Natural killer cell (primary cell): ENCODE data around the gene MELK. TPM values are rescaled to one million over a fixed set of nuclear protein-coding genes. Genes with fewer than 3 reads are reported as not detected.

Experiments
- ATAC-seq, 3 donors: fragments of 150-1000 bp in 2 of 3; fragments of 200-7000 bp in 1 of 3; cut with Tn5 transposase; 1 replicate in 1 of 3; 2 replicates in 2 of 3; pipeline ENCODE4 v1.10.0; 2021; ENCODE audit warnings: mild to moderate bottlenecking in 2 of 3, moderate library complexity in 2 of 3
- DNase-seq, 2 donors: peaks; one replicate each; pipeline versions ENCODE4 v3.0.0 to v3.0.0-alpha.2; 2013 to 2021; ENCODE audit warnings: mixed read lengths in 1 of 2
- H3K27ac ChIP-seq: one replicate; pipeline ENCODE4 v1.5.1; 2013; ENCODE audit warnings: mild to moderate bottlenecking, low read length
- H3K27me3 ChIP-seq: one replicate; pipeline ENCODE4 v1.6.1; 2013; ENCODE audit warnings: low read length; ENCODE audit not compliant: control insufficient read depth, insufficient read depth
- H3K36me3 ChIP-seq: one replicate; pipeline ENCODE4 v1.6.1; 2013; ENCODE audit warnings: low read length; ENCODE audit not compliant: control insufficient read depth, insufficient read depth
- H3K4me1 ChIP-seq: one replicate; pipeline ENCODE4 v1.6.1; 2013; ENCODE audit warnings: low read length; ENCODE audit not compliant: control insufficient read depth, insufficient read depth
- H3K4me3 ChIP-seq: one replicate; pipeline ENCODE4 v1.5.1; 2013; ENCODE audit warnings: low read length
- H3K9me3 ChIP-seq: one replicate; pipeline ENCODE4 v1.6.1; 2013; ENCODE audit warnings: low read length; ENCODE audit not compliant: control insufficient read depth, insufficient read depth
- H3K27ac Mint-ChIP-seq, 2 donors: one replicate each; pipeline ENCODE4 v1.8.0; 2022; ENCODE audit warnings: mild to moderate bottlenecking in 2 of 2, mixed read lengths in 2 of 2, moderate library complexity in 1 of 2
- H3K27me3 Mint-ChIP-seq, 2 donors: one replicate each; pipeline ENCODE4 v1.8.0; 2022; ENCODE audit warnings: low read depth in 2 of 2, mixed read lengths in 2 of 2
- H3K36me3 Mint-ChIP-seq: one replicate; pipeline ENCODE4 v1.8.0; 2022; ENCODE audit warnings: mixed read lengths
- H3K4me1 Mint-ChIP-seq, 2 donors: one replicate each; pipeline ENCODE4 v1.8.0; 2022; ENCODE audit warnings: mixed read lengths in 2 of 2
- H3K4me3 Mint-ChIP-seq: one replicate; pipeline ENCODE4 v1.8.0; 2022; ENCODE audit warnings: mild to moderate bottlenecking, moderate library complexity, mixed read lengths
- H3K9me3 Mint-ChIP-seq, 2 donors: one replicate each; pipeline ENCODE4 v1.8.0; 2022; ENCODE audit warnings: mixed read lengths in 2 of 2
- CTCF ChIP-seq: fragments of 200-600 bp; IDR thresholded peaks from one replicate; pipeline ENCODE4 v1.8.0; 2022; ENCODE audit warnings: antibody characterized with exemption
- WGBS: methylation state at CpG from one replicate; pipeline ENCODE4 v1.1.7; 2013; ENCODE audit warnings: missing lambda C conversion rate; ENCODE audit not compliant: insufficient coverage; 5-methylcytosine and 5-hydroxymethylcytosine counted together
- intact Hi-C: fragments of 100-400 bp; cut with micrococcal nuclease; formaldehyde crosslinking; loops from one replicate; pipeline ENCODE4 v1.14.2; 2022
- total RNA-seq, 4 donors: library from RNA; stranded (reverse); fragments of 120-200 nt in 1 of 4; gene quantifications; one replicate each; pipeline versions ENCODE4 v1.2.3 to v1.2.4, GENCODE V29; 2013 to 2022

MELK gene
- total RNA-seq, 3 donors from 2014 or later (not counting 1 experiment from before 2014, with no cell fraction given), result 1.3 to 1.6 (median 1.5) TPM

- TF ChIP-seq CTCF, result no peak
- intact Hi-C loops, result no loop called here
- peak overlapping the region; percentile 75 for H3K4me3 Mint-ChIP-seq
- ATAC-seq, result no peak
- Histone ChIP-seq H3K4me1 (peaks cover 14% of the 10 kb centered on the region), H3K36me3 (no peaks in the 10 kb centered on the region), H3K9me3 (no peaks in the 10 kb centered on the region), H3K27ac (no peak overlapping the region), H3K4me3 (no peak overlapping the region), H3K27me3 (no peaks in the 10 kb centered on the region)
- no peaks in the 10 kb centered on the region for H3K27me3 Mint-ChIP-seq
- no peaks in the 10 kb centered on the region for H3K36me3 Mint-ChIP-seq
- DNase-seq, result no peak
- no peaks in the 10 kb centered on the region for H3K9me3 Mint-ChIP-seq
- whole genome bisulfite sequencing, result no CpG with 5 or more reads among the region's 2 CpGs
- H3K27ac Mint-ChIP-seq, result no peak overlapping the region
- peaks cover 6 to 25% of the 10 kb centered on the region in 2 donors for H3K4me1 Mint-ChIP-seq
Measured at GRCh38 chr9:36575411-36575882, 2.8 kb downstream of the MELK start.

- Histone ChIP-seq H3K27me3 (no peaks in the 10 kb centered on the region), H3K4me3 (no peak overlapping the region), H3K9me3 (no peaks in the 10 kb centered on the region), H3K4me1 (peaks cover 14% of the 10 kb centered on the region), H3K27ac (no peak overlapping the region), H3K36me3 (no peaks in the 10 kb centered on the region)
- ATAC-seq, result no peak
- no peak for DNase-seq
- H3K4me3 Mint-ChIP-seq, result no peak overlapping the region
- no peak overlapping the region for H3K27ac Mint-ChIP-seq
- 91% methylated on average over 3 of the region's 3 CpGs for WGBS
- no peaks in the 10 kb centered on the region for H3K9me3 Mint-ChIP-seq
- intact Hi-C loops, result no loop called here
- no peaks in the 10 kb centered on the region for H3K27me3 Mint-ChIP-seq
- no peaks in the 10 kb centered on the region for H3K36me3 Mint-ChIP-seq
- peaks cover 6 to 19% of the 10 kb centered on the region in 2 donors for H3K4me1 Mint-ChIP-seq
- no peak for TF ChIP-seq CTCF
Measured at GRCh38 chr9:36576866-36577265, 4.2 kb downstream of the MELK start.

DNA sequence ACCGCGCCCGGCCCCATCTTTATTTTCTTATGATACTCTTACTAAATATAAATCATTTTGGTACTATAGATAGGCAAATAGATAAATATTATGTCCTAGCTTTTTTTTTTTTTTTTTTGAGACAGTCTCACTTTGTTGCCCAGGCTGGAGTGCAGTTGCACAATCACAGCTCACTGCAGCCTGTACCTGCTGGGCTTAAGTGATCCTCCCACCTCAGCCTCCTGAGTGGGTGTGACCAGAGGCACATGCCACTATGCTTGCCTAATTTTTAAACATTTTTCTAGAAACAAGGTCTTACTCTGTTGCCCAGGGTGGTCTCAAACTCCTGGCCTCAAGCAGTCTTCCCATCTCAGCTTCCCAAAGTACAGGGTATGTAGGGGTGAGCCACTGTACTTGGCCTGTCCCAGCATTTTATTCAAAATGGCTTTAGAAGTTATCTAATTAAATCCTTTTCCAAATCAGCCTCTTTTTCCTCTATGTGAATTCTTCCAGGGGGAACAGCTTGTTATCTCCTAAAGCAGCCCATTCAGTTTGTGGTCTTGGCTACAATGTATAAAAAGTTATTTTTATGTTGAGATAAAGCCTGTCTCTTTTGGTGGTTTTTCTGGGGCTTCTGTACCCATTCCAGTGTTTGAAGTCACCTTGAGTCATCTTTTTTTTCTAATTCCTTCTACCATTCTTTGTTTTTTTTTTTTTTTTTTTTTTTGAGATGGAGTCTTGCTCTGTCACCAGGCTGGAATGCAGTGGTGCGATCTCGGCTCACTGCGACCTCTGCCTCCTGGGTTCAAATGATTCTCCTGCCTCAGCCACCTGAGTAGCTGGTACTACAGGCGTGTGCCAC, 12.1 kb downstream of the MELK start:
- no peaks in the 10 kb centered on the region for H3K27me3 Mint-ChIP-seq
- no peak overlapping the region for H3K27ac Mint-ChIP-seq
- no peak for ATAC-seq
- H3K27ac ChIP-seq, result no peak overlapping the region
- no peaks in the 10 kb centered on the region for H3K4me1 ChIP-seq
- WGBS, result 97% methylated on average over 4 of the region's 7 CpGs
- no peaks in the 10 kb centered on the region for H3K9me3 Mint-ChIP-seq
- no peak for TF ChIP-seq CTCF
- no peaks in the 10 kb centered on the region for H3K4me1 Mint-ChIP-seq
- intact Hi-C loops, result no loop called here
- DNase-seq, result no peak
- no peak overlapping the region for H3K4me3 ChIP-seq
- no peaks in the 10 kb centered on the region for H3K36me3 Mint-ChIP-seq
- H3K36me3 ChIP-seq, result no peaks in the 10 kb centered on the region
- H3K27me3 ChIP-seq, result no peaks in the 10 kb centered on the region
- no peak overlapping the region for H3K4me3 Mint-ChIP-seq
- no peaks in the 10 kb centered on the region for H3K9me3 ChIP-seq
